Esophagus (tissue), 2 donors: ENCODE data around the gene AP2A2. TPM values are rescaled to one million over a fixed set of nuclear protein-coding genes. Genes with fewer than 3 reads are reported as not detected.

Experiments
- H3K27ac ChIP-seq, 2 donors: one replicate each; pipeline ENCODE4 v1.5.1; 2013; ENCODE audit warnings: low read depth in 2 of 2, mild to moderate bottlenecking in 2 of 2, inconsistent platforms in 1 of 2, low read length in 1 of 2, moderate library complexity in 1 of 2
- H3K27me3 ChIP-seq, 2 donors: one replicate each; pipeline ENCODE4 v1.6.1; 2013; ENCODE audit warnings: low read length in 2 of 2, control low read depth in 1 of 2, mild to moderate bottlenecking in 1 of 2; ENCODE audit not compliant: insufficient read depth in 2 of 2, control insufficient read depth in 1 of 2
- H3K36me3 ChIP-seq, 2 donors: one replicate each; pipeline ENCODE4 v1.6.1; 2013; ENCODE audit warnings: low read length in 1 of 2; ENCODE audit not compliant: control insufficient read depth in 2 of 2, insufficient read depth in 2 of 2
- H3K4me1 ChIP-seq, 2 donors: one replicate each; pipeline ENCODE4 v1.6.1; 2013; ENCODE audit warnings: low read length in 1 of 2; ENCODE audit not compliant: control insufficient read depth in 2 of 2, insufficient read depth in 2 of 2
- H3K4me3 ChIP-seq, 2 donors: one replicate each; pipeline ENCODE4 v1.5.1; 2013; ENCODE audit warnings: low read length in 2 of 2, mild to moderate bottlenecking in 2 of 2, low read depth in 1 of 2, moderate library complexity in 1 of 2
- H3K9me3 ChIP-seq, 2 donors: one replicate each; pipeline ENCODE4 v1.6.1; 2013; ENCODE audit warnings: mild to moderate bottlenecking in 2 of 2, low read depth in 1 of 2, low read length in 1 of 2, moderate library complexity in 1 of 2; ENCODE audit not compliant: control insufficient read depth in 2 of 2, insufficient read depth in 1 of 2
- WGBS, 2 donors: extraction: QIAGEN DNeasy Blood & Tissue Kit; methylation state at CpG; one replicate each; pipeline ENCODE4 v1.1.7; 2013; 5-methylcytosine and 5-hydroxymethylcytosine counted together
- polyA plus RNA-seq, 2 donors: library from polyadenylated mRNA; stranded (reverse); fragments of 200-250 nt; gene quantifications; one replicate each; pipeline ENCODE4 v1.2.3, GENCODE V29; 2013
- donor health status: healthy with polysubstance abuse.
- donor health status: Bipolar disorder and iron deficiency.

AP2A2 gene
- polyA plus RNA-seq, 2 donors, result 17.3 to 20.2 TPM

- WGBS, 2 donors, result 87 to 91% methylated on average over 16 to 17 of the region's 17 CpGs
- Histone ChIP-seq H3K36me3 (peaks cover 19 to 57% of the 10 kb centered on the region in 2 donors), H3K4me1 (no peaks in the 10 kb centered on the region), H3K27me3 (no peaks in the 10 kb centered on the region), H3K27ac (no peak overlapping the region), H3K9me3 (no peaks in the 10 kb centered on the region), H3K4me3 (no peak overlapping the region)
Measured at GRCh38 chr11:897253-898142, 28.2 kb upstream of the AP2A2 start.

- H3K4me1 ChIP-seq, result no peaks in the 10 kb centered on the region
- H3K4me3 ChIP-seq, result no peak overlapping the region
- WGBS, 2 donors, result 71 to 76% methylated on average over 10 of the region's 10 CpGs
- H3K27me3 ChIP-seq, result no peaks in the 10 kb centered on the region
- no peak overlapping the region for H3K27ac ChIP-seq
- peaks cover 25 to 63% of the 10 kb centered on the region in 2 donors for H3K36me3 ChIP-seq
- no peaks in the 10 kb centered on the region for H3K9me3 ChIP-seq
Measured at GRCh38 chr11:898143-898511, 27.5 kb upstream of the AP2A2 start.

DNA sequence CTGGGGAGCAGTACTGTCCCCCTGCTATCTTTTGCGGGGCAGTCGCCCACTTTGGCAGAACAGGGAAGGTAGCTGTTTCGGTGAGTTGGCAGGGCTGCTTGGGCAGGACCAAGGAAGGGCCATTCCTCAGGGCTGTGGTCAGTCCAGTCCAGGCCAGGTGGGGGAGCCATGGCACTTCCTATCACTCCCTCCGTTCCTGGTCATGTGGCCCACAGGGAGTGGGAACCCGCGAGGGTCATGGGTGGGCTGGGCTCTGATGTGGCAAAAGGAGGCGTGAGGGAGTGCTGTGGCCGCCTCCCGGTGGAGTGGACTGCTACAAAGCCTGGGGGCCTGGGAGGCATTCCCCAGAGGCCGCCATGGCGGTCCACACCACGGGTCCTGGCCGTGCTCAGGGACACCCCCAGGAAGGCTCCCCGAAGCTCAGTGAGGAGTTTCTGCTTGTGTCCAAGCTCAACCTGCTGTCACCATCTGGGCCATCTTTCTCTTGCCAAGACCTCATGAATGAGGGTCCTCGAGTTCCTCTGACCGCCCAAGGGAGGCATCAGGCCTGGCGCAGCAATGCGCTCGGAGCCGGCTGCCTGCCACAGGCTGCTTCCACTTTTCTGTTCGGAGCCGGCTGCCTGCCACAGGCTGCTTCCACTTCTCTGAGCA, 27.0 kb upstream of the AP2A2 start:
- Histone ChIP-seq H3K9me3 (no peaks in the 10 kb centered on the region), H3K27me3 (no peaks in the 10 kb centered on the region), H3K36me3 (peaks cover 26 to 64% of the 10 kb centered on the region in 2 donors), H3K4me3 (no peak overlapping the region), H3K4me1 (no peaks in the 10 kb centered on the region), H3K27ac (no peak overlapping the region)
- 88 to 90% methylated on average over 22 of the region's 22 CpGs for WGBS, 2 donors

- Histone ChIP-seq H3K36me3 (peaks cover 28 to 68% of the 10 kb centered on the region in 2 donors), H3K4me1 (no peaks in the 10 kb centered on the region), H3K27ac (no peak overlapping the region), H3K4me3 (no peak overlapping the region), H3K9me3 (no peaks in the 10 kb centered on the region), H3K27me3 (no peaks in the 10 kb centered on the region)
- 92 to 95% methylated on average over 11 of the region's 11 CpGs for WGBS, 2 donors
Measured at GRCh38 chr11:899724-900123, 25.9 kb upstream of the AP2A2 start.

- WGBS, 2 donors, result 86 to 96% methylated on average over 7 of the region's 7 CpGs
- no peaks in the 10 kb centered on the region for H3K4me1 ChIP-seq
- H3K27me3 ChIP-seq, result no peaks in the 10 kb centered on the region
- H3K4me3 ChIP-seq, result no peak overlapping the region
- peaks cover 28 to 63% of the 10 kb centered on the region in 2 donors for H3K36me3 ChIP-seq
- H3K9me3 ChIP-seq, result no peaks in the 10 kb centered on the region
- H3K27ac ChIP-seq, result no peak overlapping the region
Measured at GRCh38 chr11:900545-900944, 25.1 kb upstream of the AP2A2 start.

- H3K9me3 ChIP-seq, result no peaks in the 10 kb centered on the region
- H3K4me1 ChIP-seq, result no peaks in the 10 kb centered on the region
- peaks cover 28 to 63% of the 10 kb centered on the region in 2 donors for H3K36me3 ChIP-seq
- no peak overlapping the region for H3K27ac ChIP-seq
- H3K27me3 ChIP-seq, result no peaks in the 10 kb centered on the region
- 82 to 91% methylated on average over 19 of the region's 19 CpGs for WGBS, 2 donors
- no peak overlapping the region for H3K4me3 ChIP-seq
Measured at GRCh38 chr11:901452-902061, 24.1 kb upstream of the AP2A2 start.

- H3K4me3 ChIP-seq, result no peak overlapping the region
- H3K9me3 ChIP-seq, result no peaks in the 10 kb centered on the region
- H3K27me3 ChIP-seq, result no peaks in the 10 kb centered on the region
- H3K36me3 ChIP-seq, result peaks cover 24 to 46% of the 10 kb centered on the region in 2 donors
- H3K27ac ChIP-seq, result no peak overlapping the region
- peaks cover 0 to 1% of the 10 kb centered on the region in 2 donors for H3K4me1 ChIP-seq
- 94 to 97% methylated on average over 7 of the region's 7 CpGs for WGBS, 2 donors
Measured at GRCh38 chr11:904380-904779, 21.3 kb upstream of the AP2A2 start.

DNA sequence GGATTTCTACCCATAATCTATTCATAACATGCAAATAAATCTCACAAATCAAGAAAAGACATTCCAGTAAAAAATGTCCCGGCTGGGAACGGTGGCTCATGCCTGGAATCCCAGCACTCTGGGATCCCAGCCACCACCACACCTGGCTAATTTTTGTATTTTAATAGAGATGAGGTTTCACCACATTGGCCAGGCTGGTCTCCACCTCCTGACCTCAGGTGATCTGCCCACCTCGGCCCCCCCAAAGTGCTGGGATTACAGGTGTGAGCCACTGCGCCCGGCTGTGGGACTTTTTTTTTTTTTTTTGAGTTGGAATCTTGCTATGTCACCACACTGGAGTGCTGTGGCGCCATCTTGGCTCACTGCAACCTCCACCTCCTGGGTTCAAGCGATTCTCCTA, 19.7 kb upstream of the AP2A2 start:
- H3K4me3 ChIP-seq, result no peak overlapping the region
- no peaks in the 10 kb centered on the region for H3K27me3 ChIP-seq
- peaks cover 15 to 30% of the 10 kb centered on the region in 2 donors for H3K36me3 ChIP-seq
- H3K9me3 ChIP-seq, result no peaks in the 10 kb centered on the region
- 83 to 90% methylated on average over 7 of the region's 7 CpGs for WGBS, 2 donors
- H3K4me1 ChIP-seq, result peaks cover 0 to 4% of the 10 kb centered on the region in 2 donors
- no peak overlapping the region for H3K27ac ChIP-seq

DNA sequence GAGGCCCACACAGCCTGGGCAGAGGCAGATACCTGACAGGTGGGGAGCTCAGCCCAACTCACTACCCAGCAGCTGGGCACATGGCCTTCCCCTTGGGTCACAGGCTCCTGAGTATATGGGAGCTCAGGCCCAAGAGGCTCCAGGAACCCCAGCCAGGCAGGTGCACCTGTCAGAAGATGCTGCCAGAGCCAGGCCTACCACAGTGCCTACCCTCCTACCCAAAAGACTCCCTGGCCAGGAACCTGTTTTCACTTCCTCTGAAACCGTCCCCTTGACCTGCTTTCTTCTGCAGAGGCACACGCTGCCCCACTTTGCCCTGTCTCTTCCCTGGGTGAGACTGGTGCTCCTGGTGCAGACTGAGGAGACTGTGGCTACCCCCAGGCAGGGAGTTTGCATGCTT, 18.0 kb upstream of the AP2A2 start:
- no peaks in the 10 kb centered on the region for H3K9me3 ChIP-seq
- no peak overlapping the region for H3K27ac ChIP-seq
- peaks cover 7 to 14% of the 10 kb centered on the region in 2 donors for H3K36me3 ChIP-seq
- H3K27me3 ChIP-seq, result no peaks in the 10 kb centered on the region
- no peak overlapping the region for H3K4me3 ChIP-seq
- WGBS, 2 donors, result 80 to 83% methylated on average over 2 of the region's 2 CpGs
- H3K4me1 ChIP-seq, result peaks cover 3 to 7% of the 10 kb centered on the region in 2 donors
